OCI-LY7 (cell line): ENCODE data around the gene RRBP1.

Experiments
- CTCF ChIP-seq: fragments of 200-600 bp; sonication (generic); conservative IDR thresholded peaks from 2 replicates; pipeline ENCODE4 v1.5.1; 2014; ENCODE audit warnings: mild to moderate bottlenecking, antibody characterized with exemption, low read length, moderate library complexity, mixed read lengths
- EZH2phosphoT487 ChIP-seq: fragments of 200-600 bp; sonication (generic); IDR thresholded peaks from 2 replicates; pipeline ENCODE4 v1.6.1; 2018; ENCODE audit warnings: low read depth, borderline replicate concordance, mild to moderate bottlenecking, mixed run types, antibody characterized with exemption, low read length, moderate library complexity, mixed read lengths

GRCh38 chr20:17644451-17644850 lies 37.6 kb downstream of the RRBP1 start:
- TF ChIP-seq EZH2phosphoT487 (no peak), CTCF (no peak)
